GM18870 (cell line): ENCODE measurements around the gene IPCEF1.
A peak's percentile ranks its signal among the peaks of the same experiment; 100 is the strongest.

Experiments used
- ATAC-seq: cut with Tn5 transposase; IDR thresholded peaks from one replicate; pipeline ENCODE4 v1.9.1; 2021; ENCODE audit warnings: moderate library complexity; ENCODE audit not compliant: unreplicated experiment

IPCEF1 gene, protein sequence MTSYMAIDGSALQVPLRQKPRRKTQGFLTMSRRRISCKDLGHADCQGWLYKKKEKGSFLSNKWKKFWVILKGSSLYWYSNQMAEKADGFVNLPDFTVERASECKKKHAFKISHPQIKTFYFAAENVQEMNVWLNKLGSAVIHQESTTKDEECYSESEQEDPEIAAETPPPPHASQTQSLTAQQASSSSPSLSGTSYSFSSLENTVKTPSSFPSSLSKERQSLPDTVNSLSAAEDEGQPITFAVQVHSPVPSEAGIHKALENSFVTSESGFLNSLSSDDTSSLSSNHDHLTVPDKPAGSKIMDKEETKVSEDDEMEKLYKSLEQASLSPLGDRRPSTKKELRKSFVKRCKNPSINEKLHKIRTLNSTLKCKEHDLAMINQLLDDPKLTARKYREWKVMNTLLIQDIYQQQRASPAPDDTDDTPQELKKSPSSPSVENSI

DNA sequence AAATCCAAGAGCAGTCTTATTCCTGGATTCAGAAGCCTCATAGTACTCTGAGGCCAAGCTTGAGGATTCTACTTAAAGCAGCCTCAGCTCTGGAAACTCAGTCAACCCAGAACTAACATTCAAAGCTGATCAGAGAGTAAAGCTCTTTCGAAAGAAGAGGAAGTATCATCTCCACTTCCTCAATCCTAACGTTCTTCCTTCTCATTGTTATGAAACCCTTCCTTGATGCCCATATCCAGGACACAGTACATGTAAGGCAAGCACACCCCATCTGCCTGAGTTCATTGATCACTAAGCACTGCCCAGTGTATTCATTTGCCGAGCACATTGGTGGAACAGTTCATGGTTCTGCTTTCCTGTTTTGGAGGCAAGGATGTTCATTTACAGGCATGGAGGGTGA is at the start of gene IPCEF1:
Gene IPCEF1 (minus strand): TSS at position 114 of the 400 bp plus-strand sequence. CDS start 90,856 bp downstream, outside the sequence.
- peak; percentile 24 for ATAC-seq

DNA sequence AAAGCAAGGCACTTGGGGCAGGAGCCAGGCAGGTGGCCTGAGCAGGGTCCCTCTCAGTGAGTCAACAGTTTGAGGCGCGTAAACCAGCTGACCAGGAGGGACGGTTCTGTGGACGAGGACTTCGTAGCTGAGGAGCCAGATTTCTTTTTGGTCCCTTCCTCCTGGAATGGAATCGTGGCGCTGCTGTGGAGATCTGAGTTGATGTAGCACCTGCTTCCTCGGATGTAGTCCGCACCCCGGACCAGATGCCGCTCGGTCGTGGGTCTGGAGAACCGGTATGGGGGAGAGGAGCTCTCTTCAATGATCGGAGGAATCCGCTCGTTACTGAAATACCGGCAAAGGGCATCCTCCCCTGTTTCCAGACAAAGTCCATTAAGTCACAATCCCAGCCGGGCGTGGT is 49.7 kb upstream of the IPCEF1 start:
- ATAC-seq: no peak

DNA sequence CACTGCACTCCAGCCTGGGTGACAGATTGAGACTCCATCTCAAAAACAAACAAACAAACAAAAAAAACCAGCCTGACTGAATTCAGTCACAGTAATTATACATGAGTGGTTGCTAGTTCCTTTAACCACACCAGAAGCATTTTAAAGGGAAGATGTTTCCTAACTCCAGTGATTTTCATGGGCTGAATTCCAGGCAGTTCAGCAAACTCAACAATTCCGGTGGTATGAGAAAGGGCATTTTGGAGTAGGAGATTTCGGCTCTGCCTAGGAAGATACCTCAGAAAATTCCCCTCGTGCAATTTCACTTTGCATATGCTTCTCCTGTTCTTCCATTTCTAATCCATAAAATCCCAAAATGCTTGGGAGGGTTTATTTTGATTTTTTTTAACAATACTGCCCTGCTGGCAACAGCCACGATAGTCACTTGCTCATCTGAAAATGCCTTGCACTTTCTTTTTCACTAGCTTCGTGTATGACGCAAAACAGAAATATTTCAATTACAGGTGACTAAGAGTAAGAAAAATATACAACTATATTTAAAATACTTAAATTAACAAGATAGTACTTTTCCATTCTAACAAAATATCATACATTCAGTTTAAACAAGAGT is 48.3 kb upstream of the IPCEF1 start:
- ATAC-seq: peak; percentile 57

DNA sequence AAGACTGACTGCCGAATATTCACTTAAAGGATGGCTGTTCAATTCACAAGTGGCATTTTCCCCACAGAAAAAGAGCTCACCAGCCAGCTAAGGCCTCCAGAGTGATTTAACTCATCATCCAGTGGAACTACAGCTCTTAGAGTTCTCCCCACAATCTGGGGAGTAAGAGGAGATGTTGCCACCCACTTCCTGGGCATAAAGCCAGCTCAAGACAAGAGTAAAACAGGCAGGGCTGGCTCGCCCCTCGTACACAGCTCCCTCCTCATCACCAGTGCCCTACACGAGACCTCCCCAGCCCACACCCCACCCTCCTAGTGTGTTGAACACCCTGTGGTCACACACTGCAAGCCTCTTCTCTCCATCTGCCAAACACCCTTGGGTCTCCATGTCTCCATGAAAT is 47.2 kb upstream of the IPCEF1 start:
- no peak for ATAC-seq

DNA sequence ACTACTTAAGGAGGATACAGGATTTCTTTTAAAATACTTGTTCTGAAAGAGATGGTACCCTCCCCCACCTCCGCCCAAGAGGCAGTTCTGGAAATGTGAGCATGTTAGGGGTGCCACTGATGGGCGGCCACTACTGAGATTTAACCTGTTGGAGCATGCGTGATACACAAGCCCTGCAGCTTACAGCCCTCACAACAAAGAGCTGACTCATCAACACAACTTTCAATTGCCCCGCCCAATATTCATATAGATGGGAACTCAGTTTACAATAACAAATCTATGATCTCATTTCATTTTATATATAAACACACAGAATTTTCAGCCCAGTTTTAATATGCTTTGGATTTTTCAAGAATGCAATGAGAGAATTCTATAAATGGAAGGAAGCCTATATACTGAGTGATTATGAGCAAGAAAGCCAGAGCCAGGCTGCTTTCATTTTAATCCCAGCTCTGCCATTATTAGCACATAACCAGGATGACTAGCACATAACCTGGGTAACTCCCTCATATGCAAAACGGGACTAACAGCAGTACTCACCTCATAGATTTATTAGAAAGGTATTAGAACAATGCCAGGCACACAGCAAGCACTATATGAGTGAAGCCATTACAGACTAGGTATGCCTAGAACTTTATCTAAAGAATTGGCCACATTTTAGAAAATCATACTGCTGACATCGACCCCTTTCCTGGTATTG is 45.6 kb upstream of the IPCEF1 start:
- no peak for ATAC-seq

DNA sequence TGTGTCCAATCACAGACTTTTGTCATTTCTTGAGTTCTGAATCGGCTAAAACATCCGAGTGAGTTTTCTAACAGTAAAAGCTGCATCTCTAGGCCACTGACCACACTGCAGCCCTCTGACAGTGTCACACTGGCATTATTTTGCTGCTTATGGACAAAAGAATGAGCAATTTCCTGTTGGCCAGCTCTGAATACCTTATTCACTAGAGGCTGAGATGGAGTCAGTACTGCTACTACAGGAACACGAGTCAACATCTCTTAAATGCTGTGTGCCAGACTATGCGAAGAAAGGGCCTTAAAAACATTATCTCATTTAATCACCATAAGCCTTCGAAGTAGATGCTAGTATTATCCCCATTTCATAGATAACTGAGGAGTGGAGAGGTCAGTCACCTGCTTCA is 42.5 kb upstream of the IPCEF1 start:
- ATAC-seq: no peak

DNA sequence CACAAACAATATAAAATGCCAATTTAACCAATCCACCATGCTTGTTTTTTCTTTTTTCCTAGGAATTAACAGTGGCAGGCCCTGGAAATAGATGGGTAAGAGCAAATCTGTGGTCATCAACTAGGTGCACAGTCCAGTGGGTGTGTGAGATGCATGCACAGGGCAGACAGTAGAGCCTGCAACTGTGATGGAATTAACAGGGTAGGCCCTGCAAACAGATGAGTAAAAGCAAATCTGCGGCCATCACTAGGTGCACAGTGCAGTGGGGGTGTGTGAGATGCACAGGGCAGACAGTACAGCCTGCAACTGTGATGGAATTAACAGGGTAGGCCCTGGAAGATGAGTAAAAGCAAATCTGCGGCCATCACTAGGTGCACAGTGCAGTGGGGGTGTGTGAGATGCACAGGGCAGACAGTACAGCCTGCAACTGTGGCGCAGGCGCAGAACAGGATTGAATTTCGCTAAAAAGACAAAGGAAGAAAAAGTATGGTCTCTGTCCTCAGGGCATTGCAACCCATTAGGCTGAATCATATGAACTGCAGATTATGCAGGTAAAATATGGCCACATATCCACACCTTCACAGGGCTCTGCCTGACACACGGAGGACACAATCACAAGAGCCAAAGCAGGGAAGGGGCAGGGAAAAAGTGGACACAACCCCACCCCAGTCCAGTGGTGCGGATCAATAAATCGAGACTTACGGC is 41.0 kb upstream of the IPCEF1 start:
- ATAC-seq: no peak

DNA sequence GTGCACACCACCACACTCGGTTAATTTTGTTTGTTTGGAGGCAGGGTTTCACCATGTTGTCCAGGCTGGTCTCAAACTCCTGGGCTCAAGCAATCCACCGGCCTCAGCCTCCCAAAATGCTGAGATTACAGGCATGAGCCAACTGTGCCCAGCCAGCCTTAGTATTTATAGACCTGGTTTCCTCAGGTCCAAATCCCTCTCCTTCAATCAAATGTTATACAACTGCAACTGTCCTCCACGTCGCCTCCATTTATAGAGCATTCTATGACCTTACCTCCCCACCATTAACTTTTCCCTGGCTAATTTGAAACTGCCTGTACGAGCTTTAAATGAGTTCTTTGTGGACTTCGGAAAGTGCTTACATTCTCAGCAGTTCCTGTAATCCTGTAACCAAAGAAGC is 39.3 kb upstream of the IPCEF1 start:
- no peak for ATAC-seq

DNA sequence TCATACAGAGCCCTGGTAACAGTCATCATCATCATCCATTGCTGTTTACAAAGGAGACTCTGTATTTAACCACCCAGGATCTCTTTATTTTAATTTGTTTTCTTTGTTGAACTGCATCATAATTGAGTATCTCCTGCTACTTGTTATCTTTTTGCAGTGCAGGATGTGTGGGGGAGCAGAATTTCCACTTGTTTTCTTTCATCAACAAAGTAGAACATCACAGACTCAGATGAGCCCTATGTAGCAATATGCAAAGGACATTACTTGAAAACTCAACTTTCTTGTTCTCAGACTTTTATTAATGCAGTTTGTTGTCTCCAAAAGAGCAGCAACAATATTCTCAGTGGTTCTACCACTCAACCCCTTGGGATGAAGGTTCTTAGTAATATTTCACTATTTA is 38.7 kb upstream of the IPCEF1 start:
- ATAC-seq: no peak

DNA sequence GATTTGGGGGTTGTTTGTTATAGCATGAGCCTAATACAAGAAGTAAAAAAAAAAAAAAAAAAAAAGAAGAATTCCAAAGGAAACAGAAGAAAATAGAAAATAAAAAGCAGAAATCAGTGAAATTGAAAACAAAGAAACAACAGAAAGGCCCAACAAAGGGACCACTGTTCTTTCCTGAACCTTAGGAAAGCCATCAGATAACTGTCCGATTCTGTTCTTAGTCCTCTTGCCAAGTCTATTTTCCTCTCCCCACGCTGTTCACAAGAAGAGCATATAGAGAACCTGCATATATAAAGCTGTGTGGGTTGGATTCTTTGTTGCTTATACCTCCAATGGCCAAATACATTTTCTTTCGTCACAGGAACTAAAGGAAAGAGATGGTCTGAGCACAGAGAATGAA is 38.0 kb upstream of the IPCEF1 start:
- no peak for ATAC-seq

DNA sequence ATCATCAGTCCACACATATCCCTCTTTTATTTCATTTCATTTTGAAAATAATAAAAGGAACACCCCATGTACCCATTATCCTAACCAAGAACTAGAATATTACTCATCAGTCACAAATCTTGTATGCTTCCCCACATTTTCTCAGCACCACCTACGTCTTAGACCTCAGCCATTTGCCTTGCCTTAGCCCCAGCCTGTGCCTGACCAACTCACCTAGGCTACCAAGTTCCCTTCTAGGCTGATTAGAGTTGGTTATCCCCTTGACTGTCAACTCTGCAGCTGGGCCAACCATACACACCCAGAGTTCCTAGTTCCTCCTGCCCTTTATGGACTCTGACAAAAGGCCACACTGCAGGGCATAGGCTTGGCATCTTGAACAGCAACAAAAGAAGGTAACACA is 33.4 kb upstream of the IPCEF1 start:
- ATAC-seq: no peak

DNA sequence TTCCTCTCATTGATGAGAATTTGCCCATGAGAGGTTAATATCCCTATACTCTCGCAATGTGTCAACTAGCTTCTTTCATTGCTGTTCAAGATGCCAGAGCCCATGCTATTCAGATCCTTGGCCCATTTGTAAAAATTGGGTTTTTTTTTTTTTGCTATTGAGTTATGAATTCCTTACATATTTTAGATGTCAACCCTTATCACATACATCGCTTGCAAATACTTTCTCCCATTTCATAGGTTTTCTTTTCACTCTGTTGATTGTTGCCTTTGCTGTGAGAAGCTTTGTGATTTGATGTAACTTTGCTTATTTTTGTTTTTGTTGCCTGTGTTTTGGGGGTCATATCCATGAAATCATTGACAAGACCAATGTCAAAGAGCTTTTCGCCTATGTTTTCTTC is 32.2 kb upstream of the IPCEF1 start:
- ATAC-seq: no peak

DNA sequence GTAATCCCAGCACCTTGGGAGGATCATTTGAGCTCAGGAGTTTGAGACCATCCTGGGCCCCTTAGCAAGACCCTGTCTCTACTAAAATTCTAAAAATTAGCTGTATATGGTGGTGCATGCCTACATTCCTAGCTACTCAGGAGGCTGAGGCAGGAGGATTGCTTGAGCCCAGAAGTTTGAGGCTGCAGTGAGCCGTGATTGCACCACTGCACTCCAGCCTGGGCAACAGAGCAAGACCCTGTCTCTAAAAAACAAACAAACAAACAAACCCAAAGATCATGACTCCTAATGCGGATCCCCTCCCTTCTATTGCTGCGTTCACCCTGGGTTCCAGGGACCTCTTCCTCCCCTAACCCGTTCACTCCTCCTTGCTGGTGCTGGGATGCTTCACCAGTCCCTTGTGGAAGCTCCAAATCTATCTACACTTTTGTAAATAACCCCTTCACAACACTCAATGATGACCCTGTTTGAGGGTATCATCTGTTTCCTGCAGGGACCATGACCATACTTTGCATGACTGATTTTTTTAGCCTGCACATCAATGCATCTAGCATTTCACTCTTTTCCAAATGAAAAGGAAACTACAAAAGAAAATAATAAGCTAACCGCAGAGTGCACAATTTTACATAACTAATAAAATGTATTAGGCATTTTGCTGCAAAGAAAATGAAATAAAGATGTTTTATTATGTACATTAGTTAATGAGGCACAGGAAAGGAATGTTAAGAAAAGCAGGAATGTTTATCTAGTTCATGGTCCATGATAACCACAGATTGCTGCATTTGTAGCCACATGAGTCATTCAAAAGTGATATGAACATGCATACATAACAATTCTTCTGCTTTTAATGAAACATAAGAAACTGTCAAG is 30.5 kb upstream of the IPCEF1 start:
- no peak for ATAC-seq

DNA sequence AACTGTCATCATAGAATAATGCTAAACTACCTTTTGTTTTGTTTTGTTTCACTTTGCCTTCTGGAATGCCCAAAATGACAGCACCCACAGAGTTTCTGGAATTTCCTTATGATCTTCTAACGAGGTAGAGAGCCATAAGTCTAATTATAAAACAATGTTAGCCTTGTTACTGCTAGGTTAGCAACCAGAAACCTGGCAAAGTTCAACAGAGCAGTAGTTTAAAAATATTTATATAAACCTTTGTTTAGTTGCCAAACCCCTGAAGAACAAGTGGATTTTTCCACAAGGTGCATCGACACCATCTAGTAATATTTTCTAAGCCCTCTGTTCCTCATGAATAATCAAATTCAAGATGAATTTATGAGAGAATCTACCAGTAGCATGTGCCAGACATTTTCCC is 27.6 kb upstream of the IPCEF1 start:
- no peak for ATAC-seq

DNA sequence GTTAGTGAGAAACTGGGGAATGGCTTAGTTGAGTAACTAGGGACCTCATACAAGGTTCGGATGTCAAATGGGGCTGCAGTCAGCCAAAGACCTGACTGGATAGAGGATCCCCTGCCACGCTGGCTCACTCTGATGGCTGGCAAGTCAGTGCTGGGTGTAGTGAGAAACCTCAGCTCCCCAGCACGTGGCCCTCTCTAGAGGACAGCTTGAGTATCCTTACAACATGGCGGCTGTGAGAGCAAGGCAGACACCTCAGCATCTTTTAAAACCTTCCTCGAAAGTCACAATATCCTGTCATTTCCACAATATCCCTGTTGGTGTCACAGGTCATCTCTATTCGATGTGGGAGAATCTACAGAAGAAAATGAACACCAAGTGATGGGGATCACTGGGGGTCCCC is 26.7 kb upstream of the IPCEF1 start:
- no peak for ATAC-seq

DNA sequence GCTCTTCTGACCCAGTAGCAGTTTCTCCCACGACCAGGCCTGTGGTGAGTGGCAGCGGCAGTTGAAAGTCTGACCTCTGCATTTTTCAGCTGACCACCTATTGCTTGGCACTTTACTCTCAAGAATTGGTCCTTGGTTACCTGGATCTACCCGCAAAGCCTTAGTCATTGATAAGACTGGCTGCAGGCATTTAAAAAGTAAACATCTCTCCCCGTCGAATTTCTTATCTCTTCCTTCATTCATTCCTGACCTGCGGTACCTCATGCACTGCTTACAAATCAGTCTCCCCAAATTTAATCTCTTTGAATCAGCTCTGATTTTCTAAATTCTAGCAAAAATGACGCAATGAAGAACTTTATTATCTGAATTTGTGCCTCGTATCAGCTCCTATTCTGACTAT is 26.1 kb upstream of the IPCEF1 start:
- no peak for ATAC-seq

DNA sequence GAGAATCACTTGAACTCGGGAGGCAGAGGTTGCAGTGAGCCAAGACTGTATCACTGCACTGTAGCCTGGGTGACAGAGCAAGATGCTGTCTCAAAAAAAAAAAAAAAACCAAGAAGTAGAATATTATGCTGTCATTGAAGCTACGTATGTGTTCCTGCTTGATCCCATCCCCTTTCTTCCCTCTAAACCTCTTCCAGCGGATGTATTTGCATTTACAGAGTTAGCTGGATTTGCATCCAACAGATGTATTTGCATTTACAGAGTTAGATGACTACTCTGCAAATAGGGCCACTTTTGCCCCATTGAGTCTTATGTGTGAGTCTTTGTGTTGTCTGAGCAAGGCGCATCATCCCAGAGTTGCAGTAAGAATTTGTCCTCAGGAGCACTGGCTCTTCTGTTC is 24.9 kb upstream of the IPCEF1 start:
- ATAC-seq: no peak

DNA sequence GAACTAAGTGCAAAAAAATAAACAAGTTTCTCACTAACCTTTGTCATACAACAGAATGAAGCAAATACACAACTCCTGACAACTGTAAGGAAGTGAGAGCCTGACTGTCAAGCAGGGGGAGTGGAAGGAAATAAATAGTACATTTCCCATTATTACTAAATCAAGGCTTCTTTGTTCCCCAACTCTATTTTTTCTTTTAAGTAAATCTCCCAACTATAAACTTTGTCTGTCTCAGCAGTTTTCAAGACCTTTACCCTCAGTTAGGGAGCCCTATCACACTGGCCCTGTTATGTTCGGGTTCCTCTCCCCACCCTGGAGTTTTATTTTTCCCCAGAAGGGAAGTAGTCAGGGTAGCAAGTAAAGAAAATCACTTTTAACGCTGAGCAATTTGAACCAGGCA is 24.1 kb upstream of the IPCEF1 start:
- no peak for ATAC-seq

DNA sequence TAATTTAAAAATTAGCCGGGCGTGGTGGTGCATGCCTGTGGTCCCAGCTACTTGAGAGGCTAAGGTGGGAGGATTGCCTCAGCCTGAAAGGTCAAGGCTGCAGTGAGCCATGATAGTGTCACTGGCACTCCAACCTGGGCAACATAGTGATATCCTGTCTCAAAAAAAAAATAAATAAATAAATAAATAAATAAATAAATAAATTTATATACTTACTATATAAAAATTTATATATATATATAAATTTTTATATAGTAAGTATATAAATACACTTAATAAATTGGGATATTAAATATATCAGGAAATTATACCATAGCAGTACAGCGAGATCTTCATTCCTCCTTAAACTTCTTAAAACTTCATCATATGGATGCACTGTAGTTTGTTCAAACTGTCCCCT is 23.0 kb upstream of the IPCEF1 start:
- no peak for ATAC-seq

DNA sequence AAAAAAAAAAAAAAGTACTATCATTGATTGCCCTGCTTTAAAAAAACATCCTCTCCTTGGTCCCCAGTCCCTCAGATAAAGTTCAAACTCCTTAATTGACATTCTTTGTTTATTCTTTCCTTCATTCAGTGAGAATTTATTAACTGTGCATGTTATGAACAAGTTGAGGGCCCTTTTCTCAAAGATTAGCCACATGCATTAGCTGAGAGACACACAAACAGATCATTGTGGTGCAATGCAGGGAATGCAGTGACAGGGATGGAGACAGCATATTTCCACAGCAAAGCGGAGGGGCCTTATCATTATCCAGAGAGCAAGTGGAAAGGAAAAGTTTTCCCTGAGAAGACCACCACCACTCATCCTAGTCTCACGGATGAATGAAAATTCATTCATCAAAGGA is 21.9 kb upstream of the IPCEF1 start:
- no peak for ATAC-seq

DNA sequence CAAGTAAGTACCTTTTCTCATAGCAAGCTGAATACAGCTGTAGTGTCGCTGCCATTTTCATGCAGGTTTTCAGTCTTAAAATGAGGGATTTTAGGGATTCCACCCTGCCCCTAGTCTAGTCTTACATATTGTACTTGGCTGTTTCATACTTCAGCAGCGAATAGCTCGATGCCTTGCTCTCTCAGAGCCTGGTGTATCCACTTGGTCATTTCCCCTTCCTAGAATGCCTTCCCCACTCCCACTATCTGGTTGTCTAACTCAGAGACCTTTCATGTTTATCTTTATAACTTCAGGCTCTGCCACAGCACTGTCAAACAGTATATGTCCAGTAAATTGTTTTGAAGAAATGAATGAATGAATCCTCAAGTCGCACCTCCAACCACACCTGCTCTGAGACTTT is 21.1 kb upstream of the IPCEF1 start:
- no peak for ATAC-seq
